Endodermal cell (in vitro differentiated cells): ENCODE results near the gene LRMDA. TPM values are rescaled to one million over a fixed set of nuclear protein-coding genes. Genes with fewer than 3 reads are reported as not detected.
A peak's percentile ranks its signal among the peaks of the same experiment; 100 is the strongest.

Experiments used
- DNase-seq: peaks from one replicate; pipeline ENCODE4 v3.0.0-alpha.2; 2017
- H3K27ac ChIP-seq: 2 replicates; pipeline ENCODE4 v1.5.1; 2013; ENCODE audit warnings: mild to moderate bottlenecking, low read depth, low read length, moderate library complexity
- H3K27me3 ChIP-seq: 2 replicates; pipeline ENCODE4 v1.6.1; 2013; ENCODE audit warnings: mild to moderate bottlenecking, low read length, moderate library complexity; ENCODE audit not compliant: insufficient read depth, control insufficient read depth, poor library complexity, severe bottlenecking
- H3K36me3 ChIP-seq: 2 replicates; pipeline ENCODE4 v1.7.0; 2013; ENCODE audit warnings: mild to moderate bottlenecking, low read length, moderate library complexity; ENCODE audit not compliant: control insufficient read depth, insufficient read depth
- H3K4me1 ChIP-seq: one replicate; pipeline ENCODE4 v1.7.0; 2013; ENCODE audit warnings: low read length; ENCODE audit not compliant: control insufficient read depth, insufficient read depth
- H3K4me3 ChIP-seq: 2 replicates; pipeline ENCODE4 v1.5.1; 2013; ENCODE audit warnings: mild to moderate bottlenecking, low read length, moderate library complexity
- H3K9ac ChIP-seq: 2 replicates; pipeline ENCODE4 v1.6.1; 2013; ENCODE audit warnings: mild to moderate bottlenecking, low read length, moderate library complexity; ENCODE audit not compliant: poor library complexity, severe bottlenecking; ENCODE audit errors: extremely low read depth
- H3K9me3 ChIP-seq: 2 replicates; pipeline ENCODE4 v1.6.1; 2013; ENCODE audit warnings: mild to moderate bottlenecking, low read length, moderate library complexity; ENCODE audit not compliant: control insufficient read depth
- H3K27ac Mint-ChIP-seq: 2 replicates; pipeline ENCODE4 v1.8.0; 2020; ENCODE audit warnings: mixed read lengths
- H3K27me3 Mint-ChIP-seq: 2 replicates; pipeline ENCODE4 v1.8.0; 2021; ENCODE audit warnings: mild to moderate bottlenecking, mixed read lengths; ENCODE audit not compliant: insufficient read depth
- H3K36me3 Mint-ChIP-seq: 2 replicates; pipeline ENCODE4 v1.8.0; 2020; ENCODE audit warnings: low read depth, mixed read lengths
- H3K4me1 Mint-ChIP-seq: 2 replicates; pipeline ENCODE4 v1.8.0; 2020; ENCODE audit warnings: mixed read lengths
- H3K4me3 Mint-ChIP-seq: 2 replicates; pipeline ENCODE4 v1.8.0; 2020; ENCODE audit warnings: mild to moderate bottlenecking, moderate library complexity, mixed read lengths
- H3K9me3 Mint-ChIP-seq: 2 replicates; pipeline ENCODE4 v1.8.0; 2020; ENCODE audit warnings: mild to moderate bottlenecking, mixed read lengths
- WGBS, 2 experiments: methylation state at CpG; one replicate each; pipeline versions ENCODE4 v1.1.5 to v1.1.7; 2013; ENCODE audit warnings: missing lambda C conversion rate in 2 of 2, mixed read lengths in 1 of 2; ENCODE audit not compliant: insufficient coverage in 1 of 2, insufficient read length in 1 of 2; 5-methylcytosine and 5-hydroxymethylcytosine counted together
- total RNA-seq, 2 donors: library from RNA; stranded (reverse); fragmentation: NEBNext Ultra II Directional in 1 of 2; extraction: Animal tissue kit (Norgen Biotek cat#: 25700) in 1 of 2; gene quantifications; 2 replicates in 1 of 2; 3 replicates in 1 of 2; pipeline ENCODE4 v1.2.1, GENCODE V29; 2021
- TF ChIP-seq, protein P1 (sequence below): fragments of 200-600 bp; sonication (generic); conservative IDR thresholded peaks from 2 replicates; pipeline ENCODE4 v1.5.0; 2021; ENCODE audit warnings: antibody characterized with exemption, mild to moderate bottlenecking

Gene LRMDA
- total RNA-seq, 2 donors from 2014 or later = 1.7 to 5.1 TPM

DNA sequence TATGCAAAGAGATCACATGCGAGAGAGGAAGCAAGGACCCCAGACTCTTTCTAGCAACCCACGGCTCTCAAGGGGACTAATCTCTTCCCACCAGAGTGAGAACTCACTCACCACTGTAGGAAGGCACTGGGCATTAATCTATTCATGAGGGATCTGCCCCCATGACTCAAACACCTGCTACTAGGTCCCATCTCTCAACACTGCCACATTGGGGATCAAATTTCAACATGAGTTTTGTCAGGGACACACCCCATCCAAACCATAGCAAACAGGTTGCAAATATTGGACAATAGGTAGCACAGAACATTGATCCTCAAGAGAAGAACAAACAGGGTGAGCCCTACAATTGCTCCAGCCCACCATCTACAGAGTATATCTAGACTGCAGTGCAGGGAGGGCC, 740.6 kb downstream of the LRMDA start:
- Mint-ChIP-seq H3K36me3 (no peaks in the 10 kb centered on the region), H3K9me3 (peaks cover under 1% of the 10 kb centered on the region), H3K4me3 (no peak overlapping the region), H3K27me3 (no peaks in the 10 kb centered on the region), H3K27ac (no peak overlapping the region), H3K4me1 (no peaks in the 10 kb centered on the region)
- Histone ChIP-seq H3K9me3 (no peaks in the 10 kb centered on the region), H3K36me3 (no peaks in the 10 kb centered on the region), H3K4me3 (no peak overlapping the region), H3K27me3 (no peaks in the 10 kb centered on the region), H3K4me1 (no peaks in the 10 kb centered on the region), H3K9ac (no peak overlapping the region), H3K27ac (no peak overlapping the region)
- TF ChIP-seq, protein P1, sequence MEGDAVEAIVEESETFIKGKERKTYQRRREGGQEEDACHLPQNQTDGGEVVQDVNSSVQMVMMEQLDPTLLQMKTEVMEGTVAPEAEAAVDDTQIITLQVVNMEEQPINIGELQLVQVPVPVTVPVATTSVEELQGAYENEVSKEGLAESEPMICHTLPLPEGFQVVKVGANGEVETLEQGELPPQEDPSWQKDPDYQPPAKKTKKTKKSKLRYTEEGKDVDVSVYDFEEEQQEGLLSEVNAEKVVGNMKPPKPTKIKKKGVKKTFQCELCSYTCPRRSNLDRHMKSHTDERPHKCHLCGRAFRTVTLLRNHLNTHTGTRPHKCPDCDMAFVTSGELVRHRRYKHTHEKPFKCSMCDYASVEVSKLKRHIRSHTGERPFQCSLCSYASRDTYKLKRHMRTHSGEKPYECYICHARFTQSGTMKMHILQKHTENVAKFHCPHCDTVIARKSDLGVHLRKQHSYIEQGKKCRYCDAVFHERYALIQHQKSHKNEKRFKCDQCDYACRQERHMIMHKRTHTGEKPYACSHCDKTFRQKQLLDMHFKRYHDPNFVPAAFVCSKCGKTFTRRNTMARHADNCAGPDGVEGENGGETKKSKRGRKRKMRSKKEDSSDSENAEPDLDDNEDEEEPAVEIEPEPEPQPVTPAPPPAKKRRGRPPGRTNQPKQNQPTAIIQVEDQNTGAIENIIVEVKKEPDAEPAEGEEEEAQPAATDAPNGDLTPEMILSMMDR = no peak
- 84 to 100% methylated on average over 1 to 2 of the region's 2 CpGs for WGBS, 2 experiments
- DNase-seq = no peak

DNA sequence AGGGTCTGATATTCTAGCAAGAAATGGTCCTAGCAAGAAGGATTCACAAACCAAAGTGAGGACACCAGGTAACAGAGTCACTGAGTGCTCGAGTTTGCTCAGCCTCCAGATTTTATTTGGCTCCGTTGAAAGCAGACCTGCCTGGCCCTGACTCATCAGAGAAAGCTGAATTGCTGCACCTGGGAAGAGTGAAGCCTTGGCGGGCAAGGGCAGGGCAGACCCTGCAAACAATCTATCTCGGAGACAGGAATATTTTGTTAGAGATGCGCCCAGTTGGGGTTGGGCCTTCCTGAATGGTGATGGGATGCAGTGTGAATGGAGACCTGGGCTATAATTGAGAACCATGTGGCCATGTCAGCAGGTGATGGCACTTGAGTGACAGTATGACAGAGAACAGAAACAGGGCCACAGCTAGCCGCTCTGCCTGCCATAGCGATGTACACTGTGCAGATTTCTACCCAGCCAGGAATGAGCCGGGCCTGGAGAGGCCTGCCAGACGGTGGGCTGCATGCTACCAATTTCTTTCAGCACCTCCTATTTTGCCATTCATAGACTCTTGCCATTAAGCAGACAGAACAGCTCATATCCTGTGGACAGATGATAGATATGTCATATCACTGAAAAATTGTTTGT, 744.2 kb downstream of the LRMDA start:
- H3K27ac ChIP-seq = no peak overlapping the region
- no peaks in the 10 kb centered on the region for H3K36me3 ChIP-seq
- no peak overlapping the region for H3K9ac ChIP-seq
- no peaks in the 10 kb centered on the region for H3K27me3 ChIP-seq
- H3K9me3 ChIP-seq = no peaks in the 10 kb centered on the region
- H3K27me3 Mint-ChIP-seq = peaks cover 5% of the 10 kb centered on the region
- no peaks in the 10 kb centered on the region for H3K4me1 Mint-ChIP-seq
- TF ChIP-seq, protein P1 = no peak
- H3K4me3 ChIP-seq = no peak overlapping the region
- H3K27ac Mint-ChIP-seq = no peak overlapping the region
- H3K4me3 Mint-ChIP-seq = no peak overlapping the region
- no peaks in the 10 kb centered on the region for H3K9me3 Mint-ChIP-seq
- DNase-seq = peak; percentile 58
- H3K4me1 ChIP-seq = no peaks in the 10 kb centered on the region
- WGBS, 2 experiments = 86 to 97% methylated on average over 4 to 9 of the region's 9 CpGs
- H3K36me3 Mint-ChIP-seq = no peaks in the 10 kb centered on the region

DNA sequence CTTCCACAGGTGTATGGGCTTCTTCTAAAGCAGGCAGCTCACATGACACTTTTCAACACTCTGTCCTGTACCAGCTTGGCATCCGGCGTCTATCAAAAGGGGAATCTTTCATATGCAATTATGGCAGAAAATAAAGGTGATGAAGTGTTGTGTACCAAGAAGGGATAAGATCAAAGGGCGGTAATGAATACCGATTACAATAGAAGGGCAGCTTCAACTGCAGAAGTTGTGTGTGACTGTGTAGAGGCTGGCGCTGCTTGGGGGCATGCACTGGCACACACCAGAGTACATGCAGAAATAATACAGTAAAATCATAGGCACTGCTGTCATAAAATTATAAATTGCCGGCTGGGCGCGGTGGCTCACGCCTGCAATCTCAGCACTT, 744.7 kb downstream of the LRMDA start:
- peaks cover under 1% of the 10 kb centered on the region for H3K4me1 Mint-ChIP-seq
- H3K9me3 ChIP-seq = no peaks in the 10 kb centered on the region
- 93 to 97% methylated on average over 7 to 9 of the region's 9 CpGs for WGBS, 2 experiments
- H3K36me3 ChIP-seq = no peaks in the 10 kb centered on the region
- no peak for DNase-seq
- no peak overlapping the region for H3K9ac ChIP-seq
- TF ChIP-seq, protein P1 = no peak
- H3K27ac ChIP-seq = no peak overlapping the region
- no peaks in the 10 kb centered on the region for H3K9me3 Mint-ChIP-seq
- H3K27ac Mint-ChIP-seq = no peak overlapping the region
- no peak overlapping the region for H3K4me3 ChIP-seq
- no peaks in the 10 kb centered on the region for H3K27me3 ChIP-seq
- peaks cover 5% of the 10 kb centered on the region for H3K27me3 Mint-ChIP-seq
- no peaks in the 10 kb centered on the region for H3K36me3 Mint-ChIP-seq
- no peaks in the 10 kb centered on the region for H3K4me1 ChIP-seq
- H3K4me3 Mint-ChIP-seq = no peak overlapping the region
